ENCODE measurements around the gene TNFRSF12A.

Gene TNFRSF12A

DNA sequence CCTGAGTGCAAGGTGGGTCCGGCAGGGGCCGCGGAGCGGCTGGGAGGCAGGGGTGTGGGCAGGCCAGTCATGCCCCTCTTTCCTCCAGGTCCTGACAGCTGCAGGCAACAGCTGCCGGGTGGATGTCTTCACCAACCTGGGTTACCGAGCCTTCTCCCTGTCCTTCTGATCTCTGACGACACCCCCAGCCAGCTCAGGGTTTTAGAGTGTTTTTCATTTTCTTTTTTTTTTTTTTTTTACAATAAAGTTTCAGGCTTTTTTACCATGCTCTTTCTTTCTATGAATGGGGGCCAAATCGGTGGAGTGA is 7.3 kb downstream of the TNFRSF12A start:
- DNase-seq, result no peak

DNA sequence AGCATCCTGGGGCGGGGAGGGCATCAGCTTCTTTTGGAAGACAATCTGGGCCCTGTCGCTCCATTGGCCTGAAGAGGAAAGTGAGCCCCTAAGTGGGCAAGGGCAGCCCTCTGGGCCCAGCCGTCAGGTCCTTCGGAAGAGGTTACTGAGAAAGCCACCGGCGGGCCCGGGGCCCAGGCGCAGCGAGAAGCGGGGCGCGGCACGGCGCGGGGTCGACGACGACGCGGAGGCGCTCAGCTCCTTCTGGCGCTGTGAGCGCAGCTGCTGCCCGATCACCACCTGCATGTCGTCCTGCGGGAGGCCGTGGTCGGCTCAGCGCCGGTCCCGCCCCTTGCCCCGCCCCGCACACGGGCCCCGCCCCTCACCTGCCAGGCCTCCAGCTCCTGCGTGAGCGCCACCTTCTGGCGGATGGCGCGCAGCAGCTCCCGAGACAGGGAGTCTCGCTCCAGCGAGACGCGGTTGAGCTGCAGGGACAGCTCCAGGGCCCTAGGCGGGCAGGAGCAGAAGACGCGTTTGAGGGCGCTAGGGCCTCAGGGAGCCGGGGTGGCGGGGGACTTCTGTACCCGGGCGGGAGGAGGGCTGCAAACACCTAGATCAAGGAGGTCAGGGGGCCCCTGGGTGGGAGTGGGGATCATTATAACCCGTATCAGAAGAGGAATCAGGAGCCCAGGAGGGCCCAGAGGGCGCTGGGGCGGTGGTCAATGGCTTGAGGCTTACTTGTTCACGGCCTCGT is 8.0 kb downstream of the TNFRSF12A start:
- DNase-seq, result peak; percentile 64

DNA sequence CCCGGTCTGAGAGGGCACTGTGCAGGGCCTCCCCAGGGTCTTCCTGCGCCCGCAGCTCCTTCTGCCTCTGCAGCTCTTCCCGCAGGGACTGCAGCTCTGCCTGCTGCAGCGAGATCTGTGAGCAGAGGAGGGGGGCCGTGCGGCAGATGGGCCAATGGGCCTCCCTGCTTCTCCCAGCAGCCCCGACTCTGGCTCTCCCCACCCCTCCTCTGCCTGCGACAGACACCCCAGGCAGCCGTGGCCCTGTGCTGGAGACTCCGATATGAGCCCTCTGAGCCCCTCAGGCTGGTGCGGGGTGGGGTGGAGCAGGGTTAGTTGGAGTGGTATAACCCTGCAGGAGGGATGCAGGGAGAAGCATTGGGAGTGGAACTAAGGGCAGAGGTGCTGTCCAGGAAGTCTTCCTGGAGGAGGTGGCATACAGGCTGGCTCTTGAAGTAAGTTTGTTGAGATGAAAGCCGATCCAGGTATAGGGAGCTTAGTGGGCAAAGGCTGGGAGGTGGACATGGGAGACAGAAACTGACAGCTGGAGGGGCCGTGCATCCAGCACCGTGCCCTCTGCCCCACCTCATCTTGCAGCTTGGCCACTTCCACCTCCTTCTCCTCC is 8.7 kb downstream of the TNFRSF12A start:
- DNase-seq, result no peak

DNA sequence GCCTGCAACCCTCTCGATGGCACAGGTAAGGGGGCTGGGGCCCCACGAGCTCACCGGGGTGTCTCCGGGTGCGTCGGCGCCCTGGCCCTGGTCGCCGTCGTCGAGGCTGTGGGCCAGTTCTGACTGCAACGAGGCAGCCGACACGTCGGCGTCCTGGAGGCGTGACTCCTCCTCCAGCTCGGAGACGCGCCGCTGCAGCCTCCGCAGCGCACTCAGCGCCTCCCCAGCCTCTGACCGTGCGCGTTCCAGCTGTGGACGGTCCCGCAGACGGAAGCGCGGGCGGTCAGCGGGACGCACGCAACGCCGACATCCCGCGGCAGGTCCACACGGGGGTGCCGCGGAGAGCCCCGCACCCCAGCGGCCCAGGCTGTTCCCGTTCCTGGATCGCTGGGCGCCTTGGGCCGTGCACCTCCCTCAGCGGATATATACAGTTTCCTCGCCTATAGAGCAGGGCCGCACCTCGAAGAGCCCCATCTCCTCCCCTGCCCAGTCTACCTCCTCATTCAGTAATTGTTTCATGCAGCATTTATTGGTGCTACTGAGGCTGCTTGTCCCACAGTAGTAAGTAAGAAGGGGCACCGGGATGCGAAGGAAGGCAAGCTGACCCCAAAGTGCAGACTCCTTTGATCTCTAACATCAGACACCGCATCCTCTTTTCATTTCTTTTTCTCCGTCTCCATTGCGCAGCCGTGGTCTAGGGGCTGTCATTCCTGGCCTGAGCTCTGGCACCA is 9.5 kb downstream of the TNFRSF12A start:
- peak; percentile 7 for DNase-seq

- DNase-seq, result no peak
Measured at GRCh38 chr16:3030222-3031212, 10.3 kb downstream of the TNFRSF12A start.

- no peak for DNase-seq
Measured at GRCh38 chr16:3032624-3033023, 12.5 kb downstream of the TNFRSF12A start.

- DNase-seq, result no peak
Measured at GRCh38 chr16:3035289-3035971, 15.3 kb downstream of the TNFRSF12A start.

GRCh38 chr16:3035972-3036725 is 16.0 kb downstream of the TNFRSF12A start:
- DNase-seq, result no peak

GRCh38 chr16:3036726-3037315 is 16.7 kb downstream of the TNFRSF12A start, which contains the start of gene BICDL2:
TSS of gene BICDL2 (minus strand) at chr16:3036944. CDS start at chr16:3035496, 1,448 bp downstream.
- no peak for DNase-seq

- peak; percentile 7 for DNase-seq
Measured at GRCh38 chr16:3038256-3038655, 18.1 kb downstream of the TNFRSF12A start.

DNA sequence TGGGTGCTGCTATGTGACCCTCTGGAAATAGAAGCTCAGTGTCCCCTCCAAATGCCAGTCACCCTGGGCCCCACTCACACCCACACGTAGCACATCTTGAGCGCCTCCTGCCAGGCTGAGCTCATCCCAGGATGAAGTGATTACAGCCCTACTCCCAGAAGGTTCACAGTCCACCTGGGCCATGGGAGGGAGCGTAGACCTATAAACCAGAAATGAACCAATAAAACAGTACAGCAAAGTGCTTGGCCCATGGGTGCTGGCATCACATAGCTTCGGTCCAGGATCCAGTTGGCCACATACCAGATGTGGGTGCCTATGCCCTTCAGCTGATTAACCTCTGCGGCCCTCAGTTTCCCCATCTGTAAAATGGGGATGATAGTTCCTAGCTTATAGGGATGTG is 18.7 kb downstream of the TNFRSF12A start:
- no peak for DNase-seq

DNA sequence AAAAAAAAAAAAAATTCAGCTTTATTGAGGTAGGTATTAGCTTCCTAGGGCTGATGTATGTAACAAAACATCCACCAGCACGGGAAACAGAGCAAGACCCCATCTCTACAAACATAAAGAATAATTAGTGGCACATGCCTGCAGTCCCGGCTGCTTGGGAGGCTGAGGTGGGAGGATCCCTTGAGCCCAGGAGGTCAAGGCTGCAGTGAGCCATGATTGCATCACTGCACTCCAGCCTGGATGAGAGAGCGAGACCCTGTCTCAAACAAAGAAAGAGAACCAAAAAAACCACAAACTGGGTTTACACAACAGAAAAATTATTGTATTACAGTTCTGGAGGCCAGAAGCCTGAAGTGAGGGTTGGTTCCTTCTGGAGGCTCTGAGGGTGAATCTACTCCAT is 22.2 kb downstream of the TNFRSF12A start:
- DNase-seq, result no peak

- no peak for DNase-seq
Measured at GRCh38 chr16:3044708-3045107, 24.5 kb downstream of the TNFRSF12A start.

GRCh38 chr16:3045758-3046640 is 25.8 kb downstream of the TNFRSF12A start, which contains the start of gene MMP25:
TSS of gene MMP25 (plus strand) at chr16:3046561. CDS start at chr16:3046918, 357 bp downstream.
- DNase-seq, result no peak

DNA sequence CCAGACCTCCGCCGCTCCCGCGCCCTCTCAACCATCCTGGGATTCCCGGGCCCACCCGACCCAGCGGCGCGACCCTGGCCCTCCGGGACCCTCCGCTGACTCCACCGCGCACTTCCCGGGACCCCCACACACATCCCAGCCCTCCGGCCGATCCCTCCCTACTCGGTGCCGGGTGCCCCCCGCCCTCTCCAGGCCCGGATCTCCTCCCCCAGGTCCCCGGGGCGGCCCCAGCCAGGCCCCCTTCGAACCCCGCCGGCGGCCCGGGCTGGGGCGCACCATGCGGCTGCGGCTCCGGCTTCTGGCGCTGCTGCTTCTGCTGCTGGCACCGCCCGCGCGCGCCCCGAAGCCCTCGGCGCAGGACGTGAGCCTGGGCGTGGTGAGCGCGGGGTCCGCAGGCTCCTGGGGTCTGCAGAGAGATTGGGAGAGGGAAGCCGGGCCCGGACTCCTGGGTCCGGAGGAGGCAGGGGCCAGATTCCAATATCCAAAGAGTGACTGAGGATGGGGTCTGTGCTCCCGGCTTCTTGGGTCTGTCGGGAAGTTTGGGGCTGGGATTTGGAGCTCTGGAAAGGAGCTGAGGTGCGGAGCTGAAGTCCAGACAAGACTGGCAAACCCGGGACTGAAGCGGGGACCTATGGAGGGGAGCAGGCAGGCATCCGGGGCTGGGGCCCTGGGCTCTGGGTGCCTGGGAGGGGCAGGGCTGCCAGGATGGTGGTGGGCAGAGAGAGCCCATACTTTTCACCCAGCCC is 26.6 kb downstream of the TNFRSF12A start:
- no peak for DNase-seq

GRCh38 chr16:3047387-3047720 is 27.2 kb downstream of the TNFRSF12A start:
- no peak for DNase-seq

DNA sequence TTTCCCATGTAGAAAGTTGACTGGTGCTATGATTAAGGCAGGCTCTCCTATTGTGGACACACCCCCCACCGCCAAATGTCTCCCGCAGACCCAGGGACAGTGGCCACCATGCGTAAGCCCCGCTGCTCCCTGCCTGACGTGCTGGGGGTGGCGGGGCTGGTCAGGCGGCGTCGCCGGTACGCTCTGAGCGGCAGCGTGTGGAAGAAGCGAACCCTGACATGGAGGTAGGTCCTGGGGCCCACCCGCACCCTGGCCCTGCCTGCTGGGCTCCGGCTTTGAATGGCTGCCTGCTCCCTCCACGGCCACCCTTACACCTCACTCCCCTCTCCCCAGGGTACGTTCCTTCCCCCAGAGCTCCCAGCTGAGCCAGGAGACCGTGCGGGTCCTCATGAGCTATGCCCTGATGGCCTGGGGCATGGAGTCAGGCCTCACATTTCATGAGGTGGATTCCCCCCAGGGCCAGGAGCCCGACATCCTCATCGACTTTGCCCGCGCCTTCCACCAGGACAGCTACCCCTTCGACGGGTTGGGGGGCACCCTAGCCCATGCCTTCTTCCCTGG is 29.8 kb downstream of the TNFRSF12A start:
- DNase-seq, result no peak

- no peak for DNase-seq
Measured at GRCh38 chr16:3050487-3050886, 30.3 kb downstream of the TNFRSF12A start.

DNA sequence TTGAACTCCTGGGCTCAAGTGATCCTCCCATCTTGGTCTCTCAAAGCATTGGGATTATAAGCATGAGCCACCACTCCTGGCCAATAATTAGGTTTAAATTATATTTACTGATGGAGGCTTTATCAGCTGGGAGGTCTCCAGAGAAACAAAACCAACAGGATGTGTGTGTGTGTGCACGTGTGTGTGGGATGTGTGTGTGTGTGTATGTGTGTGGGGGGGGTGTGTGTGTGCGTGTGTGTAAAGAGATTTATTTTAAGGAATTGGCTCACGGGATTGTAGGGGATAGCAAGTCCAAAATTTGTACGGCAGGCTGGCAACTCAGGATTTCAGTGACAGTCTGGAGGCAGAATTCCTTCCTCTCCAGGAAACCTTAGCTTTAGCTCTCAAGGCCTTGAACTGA is 30.8 kb downstream of the TNFRSF12A start:
- DNase-seq, result no peak

Data from NCI-H1105 treated with DMSO at 0.1 percent for 48 hours (cell line).